Small intestine (tissue), 7 donors: ENCODE measurements around the gene PLEKHO1. TPM values are rescaled to one million over a fixed set of nuclear protein-coding genes. Genes with fewer than 3 reads are reported as not detected.
"Not testable (repeated sequence)": the region's sequence is repeated elsewhere in the genome, so short reads cannot be mapped to it uniquely, and the experiment has no call there.

Source experiments
- DNase-seq, 2 donors: peaks; one replicate each; pipeline versions ENCODE4 v3.0.0 to v3.0.0-alpha.2; 2013
- FAIRE-seq: peaks from 2 replicates; lab custom pipeline; 2012; peaks lifted over from hg19 to GRCh38; lab: Jason Lieb, UNC
- H3K27ac ChIP-seq, 3 donors: one replicate each; pipeline ENCODE4 v1.5.1; 2013; ENCODE audit warnings: low read length in 2 of 3, mild to moderate bottlenecking in 2 of 3, control low read depth in 1 of 3, inconsistent platforms in 1 of 3, low read depth in 1 of 3, moderate library complexity in 1 of 3
- H3K27me3 ChIP-seq, 3 donors: one replicate each; pipeline ENCODE4 v1.6.1; 2013; ENCODE audit warnings: low read length in 3 of 3, inconsistent platforms in 1 of 3; ENCODE audit not compliant: control insufficient read depth in 3 of 3, insufficient read depth in 3 of 3
- H3K36me3 ChIP-seq, 3 donors: one replicate each; pipeline ENCODE4 v1.6.1; 2013; ENCODE audit warnings: low read length in 3 of 3, inconsistent platforms in 1 of 3, low read depth in 1 of 3, mild to moderate bottlenecking in 1 of 3, moderate library complexity in 1 of 3; ENCODE audit not compliant: control insufficient read depth in 3 of 3, insufficient read depth in 2 of 3
- H3K4me1 ChIP-seq, 3 donors: one replicate each; pipeline ENCODE4 v1.6.1; 2013; ENCODE audit warnings: low read length in 2 of 3, inconsistent platforms in 1 of 3, low read depth in 1 of 3, mild to moderate bottlenecking in 1 of 3, moderate library complexity in 1 of 3; ENCODE audit not compliant: control insufficient read depth in 3 of 3, insufficient read depth in 2 of 3
- H3K4me3 ChIP-seq, 3 donors: one replicate each; pipeline ENCODE4 v1.5.1; 2013; ENCODE audit warnings: low read length in 3 of 3, control low read depth in 1 of 3, inconsistent platforms in 1 of 3, low read depth in 1 of 3, mild to moderate bottlenecking in 1 of 3, moderate library complexity in 1 of 3
- H3K9me3 ChIP-seq, 2 donors: one replicate each; pipeline ENCODE4 v1.6.1; 2013; ENCODE audit warnings: low read depth in 1 of 2, low read length in 1 of 2; ENCODE audit not compliant: control insufficient read depth in 2 of 2, insufficient read depth in 1 of 2
- WGBS, 3 donors: extraction: QIAGEN DNeasy Blood & Tissue Kit; methylation state at CpG; one replicate each; pipeline ENCODE4 v1.1.7; 2013; 5-methylcytosine and 5-hydroxymethylcytosine counted together
- polyA plus RNA-seq, 4 donors: library from polyadenylated mRNA; stranded (reverse) in 3 of 4; unstranded in 1 of 4; fragments of 200-250 nt in 3 of 4; fragments of 120-200 nt in 1 of 4; gene quantifications; one replicate each; pipeline versions ENCODE4 v1.2.1 to v1.2.3, GENCODE V29; 2013
- donor health status: healthy with polysubstance abuse.
- donor health status: control.
- donor health status: control.
- donor health status: Bipolar disorder and iron deficiency.
- donor health status: healthy.

PLEKHO1 gene
- polyA plus RNA-seq, 4 donors: 8.1 to 38.4 (median 22.0) TPM

- no peak for DNase-seq
- H3K27ac ChIP-seq: no peak overlapping the region
- H3K4me3 ChIP-seq: no peak overlapping the region
- no peaks in the 10 kb centered on the region for H3K4me1 ChIP-seq
- no peaks in the 10 kb centered on the region for H3K9me3 ChIP-seq
- no peaks in the 10 kb centered on the region for H3K27me3 ChIP-seq
- H3K36me3 ChIP-seq: no peaks in the 10 kb centered on the region
- FAIRE-seq: no peak
- WGBS, 3 donors: 88 to 94% (median 91%) methylated on average over 7 of the region's 7 CpGs
Observed at GRCh38 chr1:150185481-150185880, 35.8 kb downstream of the PLEKHO1 start.

GRCh38 chr1:150186438-150186788 is 36.7 kb downstream of the PLEKHO1 start:
- not testable (repeated sequence) for H3K4me3 ChIP-seq, H3K36me3 ChIP-seq, H3K27ac ChIP-seq, H3K4me1 ChIP-seq, H3K9me3 ChIP-seq, FAIRE-seq, H3K27me3 ChIP-seq
- WGBS, 3 donors: 58 to 81% (median 62%) methylated on average over 7 of the region's 7 CpGs
- peak in 1 of 2 donors; percentile 33 for DNase-seq

DNA sequence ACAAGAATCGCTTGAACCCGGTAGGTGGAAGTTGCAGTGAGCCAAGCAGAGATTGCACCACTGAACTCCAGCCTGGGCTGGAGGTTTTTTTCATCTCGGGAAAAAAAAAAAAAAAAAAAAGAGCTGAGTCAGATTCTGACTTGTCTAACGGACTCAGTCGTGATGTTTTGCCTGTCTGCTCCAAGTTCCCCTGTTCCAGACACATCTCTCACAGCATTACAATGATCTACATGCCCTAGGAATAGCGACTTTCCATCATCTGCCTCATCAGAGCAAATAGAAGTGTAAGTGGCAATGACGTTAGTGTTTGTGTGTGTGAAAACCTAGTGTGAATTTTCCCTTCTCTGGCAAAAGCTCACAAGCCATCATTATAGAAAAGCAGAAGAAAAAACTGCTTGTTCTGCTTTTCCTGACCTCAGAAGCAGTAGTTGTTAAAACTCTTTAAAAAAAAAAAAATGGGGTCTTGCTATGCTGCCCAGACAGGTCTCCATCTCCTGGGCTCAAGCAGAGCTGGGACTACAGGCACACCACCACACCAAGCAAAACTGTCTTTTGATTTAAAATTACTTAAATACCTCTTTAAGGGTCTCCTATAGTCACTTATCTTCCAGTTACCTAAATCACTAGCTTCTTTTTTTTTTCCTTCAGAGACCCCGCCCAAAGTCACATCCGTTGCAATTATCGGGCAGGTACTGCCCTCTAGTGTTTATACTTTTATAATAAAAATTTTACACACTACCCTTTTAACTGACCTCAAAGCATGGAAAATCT is 37.3 kb downstream of the PLEKHO1 start:
- H3K4me3 ChIP-seq: no peak overlapping the region
- no peaks in the 10 kb centered on the region for H3K36me3 ChIP-seq
- H3K27ac ChIP-seq: no peak overlapping the region
- no peaks in the 10 kb centered on the region for H3K4me1 ChIP-seq
- FAIRE-seq (no peak), DNase-seq (peak; percentile 44 to 57)
- H3K27me3 ChIP-seq: no peaks in the 10 kb centered on the region
- H3K9me3 ChIP-seq: no peaks in the 10 kb centered on the region
- 12 to 26% (median 21%) methylated on average over 10 of the region's 10 CpGs for WGBS, 3 donors

DNA sequence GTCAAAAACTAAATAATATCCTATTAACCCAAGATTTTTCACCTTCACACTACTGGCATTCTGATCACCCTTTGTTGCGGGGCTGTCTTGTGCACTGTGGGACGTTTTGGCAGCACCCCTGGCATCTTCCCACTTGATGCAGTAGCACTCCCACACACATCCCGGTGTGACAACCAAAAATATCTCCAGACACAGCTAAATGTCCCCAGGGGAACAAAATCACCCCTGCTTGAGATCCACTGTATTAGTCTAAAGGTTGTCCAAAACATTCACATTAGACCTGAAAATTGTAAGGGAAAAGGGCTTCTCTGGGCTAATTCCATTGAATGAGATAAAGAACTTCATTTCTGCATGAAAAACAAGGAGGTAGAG is 37.8 kb downstream of the PLEKHO1 start:
- no peak for FAIRE-seq
- no peak for DNase-seq
- H3K4me1 ChIP-seq: no peaks in the 10 kb centered on the region
- H3K27me3 ChIP-seq: no peaks in the 10 kb centered on the region
- H3K36me3 ChIP-seq: no peaks in the 10 kb centered on the region
- H3K9me3 ChIP-seq: no peaks in the 10 kb centered on the region
- H3K4me3 ChIP-seq: no peak overlapping the region
- 29 to 45% (median 31%) methylated on average over 3 of the region's 3 CpGs for WGBS, 3 donors
- no peak overlapping the region for H3K27ac ChIP-seq

- Histone ChIP-seq H3K4me3 (no peak overlapping the region), H3K9me3 (no peaks in the 10 kb centered on the region), H3K27me3 (no peaks in the 10 kb centered on the region), H3K36me3 (no peaks in the 10 kb centered on the region), H3K4me1 (no peaks in the 10 kb centered on the region), H3K27ac (no peak overlapping the region)
- FAIRE-seq (no peak), DNase-seq (no peak)
- 68 to 77% (median 73%) methylated on average over 2 of the region's 2 CpGs for WGBS, 3 donors
Observed at GRCh38 chr1:150192012-150192411, 42.3 kb downstream of the PLEKHO1 start.

- H3K9me3 ChIP-seq: no peaks in the 10 kb centered on the region
- no peak overlapping the region for H3K4me3 ChIP-seq
- 84 to 94% (median 85%) methylated on average over 3 to 4 of the region's 4 CpGs for WGBS, 3 donors
- no peaks in the 10 kb centered on the region for H3K27me3 ChIP-seq
- H3K4me1 ChIP-seq: no peaks in the 10 kb centered on the region
- DNase-seq (no peak), FAIRE-seq (no peak)
- H3K36me3 ChIP-seq: no peaks in the 10 kb centered on the region
- H3K27ac ChIP-seq: no peak overlapping the region
Observed at GRCh38 chr1:150194381-150195031, 44.8 kb downstream of the PLEKHO1 start.

DNA sequence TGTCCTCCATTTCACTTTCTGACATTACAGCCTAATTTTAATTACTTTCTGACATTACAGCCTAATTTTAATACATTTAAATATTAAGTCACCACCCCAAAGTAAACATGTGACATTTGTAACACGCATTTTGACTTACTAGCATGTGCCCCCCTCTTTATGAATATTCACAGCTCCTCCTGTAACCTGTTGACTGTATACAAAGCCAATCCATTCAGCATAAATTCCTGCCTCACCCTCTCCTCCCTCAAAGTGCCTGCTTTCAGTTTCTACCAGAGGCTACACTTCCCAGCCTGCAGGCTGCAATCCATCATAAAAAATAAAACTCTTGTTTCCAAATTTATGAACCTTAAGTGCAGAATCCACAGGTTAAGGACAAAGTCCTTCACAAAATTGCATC is 46.7 kb downstream of the PLEKHO1 start:
- no peaks in the 10 kb centered on the region for H3K27me3 ChIP-seq
- WGBS, 3 donors: 79 to 86% (median 84%) methylated on average over 1 of the region's 1 CpG
- no peaks in the 10 kb centered on the region for H3K4me1 ChIP-seq
- FAIRE-seq (no peak), DNase-seq (no peak)
- H3K36me3 ChIP-seq: no peaks in the 10 kb centered on the region
- H3K4me3 ChIP-seq: no peak overlapping the region
- H3K27ac ChIP-seq: no peak overlapping the region
- H3K9me3 ChIP-seq: peaks cover 0 to 5% of the 10 kb centered on the region in 2 donors

GRCh38 chr1:150207281-150207971 is 57.7 kb downstream of the PLEKHO1 start:
- H3K27me3 ChIP-seq: no peaks in the 10 kb centered on the region
- peak overlapping the region in 1 of 3 donors; percentile 26 for H3K27ac ChIP-seq
- no peaks in the 10 kb centered on the region for H3K36me3 ChIP-seq
- DNase-seq: peak; percentile 68 to 69
- H3K9me3 ChIP-seq: no peaks in the 10 kb centered on the region
- H3K4me3 ChIP-seq: no peak overlapping the region
- no peak for FAIRE-seq
- 33 to 67% (median 38%) methylated on average over 7 of the region's 7 CpGs for WGBS, 3 donors
- peaks cover 0 to 3% (median 0%) of the 10 kb centered on the region in 3 donors for H3K4me1 ChIP-seq
